ENCODE results near the gene NUDT13.
"Not testable (repeated sequence)": the region's sequence is repeated elsewhere in the genome, so short reads cannot be mapped to it uniquely, and the experiment has no call there.

Gene NUDT13

DNA sequence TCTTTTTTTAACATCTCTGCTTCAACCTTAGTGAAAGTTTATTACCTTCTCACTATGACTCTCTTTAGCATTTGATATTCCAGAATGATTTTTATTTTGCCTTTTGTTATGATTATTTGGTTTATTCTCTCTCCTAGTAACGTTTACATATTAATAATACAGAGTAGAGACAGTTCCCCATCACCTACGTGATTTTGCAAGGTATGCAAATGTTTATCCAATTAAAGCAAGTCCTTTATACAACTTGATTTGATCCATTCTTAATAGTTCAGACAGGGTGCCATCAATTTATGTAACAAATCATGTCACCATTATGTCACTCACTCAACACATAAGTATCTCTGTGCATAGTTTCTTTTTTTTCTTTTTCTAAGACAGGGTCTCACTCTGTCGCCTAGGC is 31.3 kb downstream of the NUDT13 start:
- Histone ChIP-seq H3K4me3 (ENCODE audit: low read length) (no peak overlapping the region), H3K36me3 (ENCODE audit: control insufficient read depth, insufficient read depth, low read length) (no peaks in the 10 kb centered on the region), H3K4me1 (ENCODE audit: control insufficient read depth, insufficient read depth, low read length) (no peaks in the 10 kb centered on the region), H3K9ac (ENCODE audit: low read length) (no peak overlapping the region), H3K27me3 (ENCODE audit: control insufficient read depth, insufficient read depth, low read length) (no peaks in the 10 kb centered on the region), H3K9me3 (ENCODE audit: control insufficient read depth, low read length) (no peaks in the 10 kb centered on the region)

DNA sequence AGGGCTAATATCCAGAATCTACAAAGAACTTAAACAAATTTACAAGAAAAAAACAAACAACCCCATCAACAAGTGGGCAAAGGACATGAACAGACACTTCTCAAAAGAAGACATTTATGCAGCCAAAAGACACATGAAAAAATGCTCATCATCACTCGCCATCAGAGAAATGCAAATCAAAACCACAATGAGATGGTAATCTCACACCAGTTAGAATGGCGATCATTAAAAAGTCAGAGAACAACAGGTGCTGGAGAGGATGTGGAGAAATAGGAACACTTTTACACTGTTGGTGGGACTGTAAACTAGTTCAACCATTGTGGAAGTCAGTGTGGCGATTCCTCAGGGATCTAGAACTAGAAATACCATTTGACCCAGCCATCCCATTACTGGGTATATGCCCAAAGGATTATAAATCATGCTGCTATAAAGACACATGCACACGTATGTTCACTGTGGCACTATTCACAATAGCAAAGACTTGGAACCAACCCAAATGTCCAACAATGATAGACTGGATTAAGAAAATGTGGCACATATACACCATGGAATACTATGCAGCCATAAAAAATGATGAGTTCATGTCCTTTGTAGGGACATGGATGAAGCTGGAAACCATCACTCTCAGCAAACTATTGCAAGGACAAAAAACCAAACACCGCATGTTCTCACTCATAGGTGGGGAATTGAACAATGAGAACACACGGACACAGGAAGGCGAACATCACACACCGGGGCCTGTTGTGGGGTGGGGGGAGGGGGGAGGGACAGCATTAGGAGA is 40.6 kb downstream of the NUDT13 start:
- H3K9ac ChIP-seq (ENCODE audit: low read length); H3K36me3 ChIP-seq (ENCODE audit: control insufficient read depth, insufficient read depth, low read length); H3K27me3 ChIP-seq (ENCODE audit: control insufficient read depth, insufficient read depth, low read length); H3K9me3 ChIP-seq (ENCODE audit: control insufficient read depth, low read length); H3K4me1 ChIP-seq (ENCODE audit: control insufficient read depth, insufficient read depth, low read length); H3K4me3 ChIP-seq (ENCODE audit: low read length): not testable (repeated sequence)

DNA sequence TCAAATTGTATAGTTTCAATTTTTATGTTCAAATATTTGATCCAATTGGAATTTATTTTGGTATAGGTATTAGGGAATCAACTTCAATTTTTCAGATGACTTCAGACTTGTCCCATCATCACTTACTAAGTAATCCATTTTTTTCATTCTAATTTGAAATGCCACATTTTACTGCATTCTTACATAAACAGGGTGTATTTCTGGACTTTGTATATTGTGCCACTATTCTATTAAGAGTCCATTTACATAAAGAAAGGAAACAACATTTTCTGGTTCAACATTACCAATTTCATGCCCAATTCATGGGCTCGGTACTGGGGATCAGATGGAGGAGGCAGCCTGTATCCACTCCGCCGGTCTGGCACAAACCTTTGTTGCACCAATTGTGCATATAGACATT is 41.8 kb downstream of the NUDT13 start:
- Histone ChIP-seq H3K4me1 (ENCODE audit: control insufficient read depth, insufficient read depth, low read length) (no peaks in the 10 kb centered on the region), H3K36me3 (ENCODE audit: control insufficient read depth, insufficient read depth, low read length) (no peaks in the 10 kb centered on the region), H3K27me3 (ENCODE audit: control insufficient read depth, insufficient read depth, low read length) (no peaks in the 10 kb centered on the region), H3K9ac (ENCODE audit: low read length) (no peak overlapping the region), H3K4me3 (ENCODE audit: low read length) (no peak overlapping the region), H3K9me3 (ENCODE audit: control insufficient read depth, low read length) (no peaks in the 10 kb centered on the region)

DNA sequence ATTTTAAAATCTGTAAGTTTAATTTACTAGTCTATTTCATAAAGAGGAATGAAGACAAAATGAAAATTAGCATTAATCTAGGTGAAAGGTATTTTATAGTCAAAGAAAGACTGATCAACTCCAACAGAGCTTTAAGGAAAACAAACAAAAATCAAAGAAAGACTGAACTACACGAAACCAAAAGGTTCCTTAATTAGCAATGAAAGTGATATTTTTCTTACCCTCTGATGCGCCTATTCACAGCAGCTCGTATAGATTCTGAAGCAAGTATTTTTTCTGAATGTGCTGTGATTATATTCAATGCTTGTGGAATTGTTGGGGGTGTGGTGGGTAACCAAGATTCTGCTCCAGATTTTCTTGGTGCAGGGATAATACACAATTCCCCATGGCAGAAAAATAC is 45.8 kb downstream of the NUDT13 start:
- no peaks in the 10 kb centered on the region for H3K9me3 ChIP-seq (ENCODE audit: control insufficient read depth, low read length)
- no peaks in the 10 kb centered on the region for H3K36me3 ChIP-seq (ENCODE audit: control insufficient read depth, insufficient read depth, low read length)
- no peak overlapping the region for H3K4me3 ChIP-seq (ENCODE audit: low read length)
- H3K4me1 ChIP-seq (ENCODE audit: control insufficient read depth, insufficient read depth, low read length): no peaks in the 10 kb centered on the region
- H3K9ac ChIP-seq (ENCODE audit: low read length): no peak overlapping the region
- H3K27me3 ChIP-seq (ENCODE audit: control insufficient read depth, insufficient read depth, low read length): no peaks in the 10 kb centered on the region

DNA sequence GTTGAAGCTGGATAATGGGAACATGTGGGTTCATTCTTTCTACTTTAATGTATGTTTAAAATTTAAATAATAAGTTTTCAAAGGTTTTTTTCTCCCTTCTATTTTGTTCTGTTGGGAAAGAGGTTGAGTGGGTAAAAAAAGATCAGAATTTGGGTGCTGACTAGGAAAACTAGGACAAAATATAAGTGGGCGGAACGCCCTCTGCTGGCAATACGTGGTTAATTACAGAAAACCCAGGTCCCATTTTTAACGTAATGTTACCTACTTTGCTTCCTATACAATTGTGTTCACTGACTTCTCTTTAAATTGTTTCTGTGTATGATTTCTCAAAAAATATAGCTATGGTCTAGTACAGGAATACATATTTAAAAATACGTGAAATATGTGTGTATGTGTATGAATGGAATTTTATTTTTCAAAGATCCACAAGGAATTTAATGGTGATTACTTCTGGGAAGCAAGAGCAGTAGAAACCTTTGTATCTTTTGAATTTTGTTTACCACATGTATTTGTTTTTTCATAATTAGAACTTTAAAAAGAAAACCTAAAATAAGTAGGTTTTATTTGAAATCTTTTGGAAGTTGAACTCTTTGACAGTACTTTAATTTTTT is 48.9 kb downstream of the NUDT13 start:
- Histone ChIP-seq H3K27me3 (ENCODE audit: control insufficient read depth, insufficient read depth, low read length) (no peaks in the 10 kb centered on the region), H3K9ac (ENCODE audit: low read length) (no peak overlapping the region), H3K4me1 (ENCODE audit: control insufficient read depth, insufficient read depth, low read length) (no peaks in the 10 kb centered on the region), H3K36me3 (ENCODE audit: control insufficient read depth, insufficient read depth, low read length) (no peaks in the 10 kb centered on the region), H3K9me3 (ENCODE audit: control insufficient read depth, low read length) (no peaks in the 10 kb centered on the region), H3K4me3 (ENCODE audit: low read length) (no peak overlapping the region)

DNA sequence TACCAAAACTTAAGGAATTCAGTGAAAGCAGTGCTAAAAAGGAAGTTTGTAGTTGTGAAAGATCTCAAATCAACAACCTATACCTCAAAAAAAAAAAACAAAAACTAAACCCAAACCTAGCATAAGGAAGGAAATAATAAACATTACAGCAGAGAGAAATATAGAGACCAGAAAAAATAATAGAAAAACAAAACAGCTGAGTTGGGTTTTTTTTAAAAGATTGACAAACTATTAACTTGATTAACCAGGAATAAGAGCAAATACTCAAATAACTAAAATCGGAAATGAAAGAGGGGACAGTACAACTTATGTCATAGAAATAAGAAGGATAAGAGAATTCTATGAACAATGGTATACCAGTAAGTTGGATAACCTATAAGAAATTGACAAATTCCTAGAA is 50.8 kb downstream of the NUDT13 start:
- H3K36me3 ChIP-seq (ENCODE audit: control insufficient read depth, insufficient read depth, low read length): no peaks in the 10 kb centered on the region
- no peaks in the 10 kb centered on the region for H3K27me3 ChIP-seq (ENCODE audit: control insufficient read depth, insufficient read depth, low read length)
- no peak overlapping the region for H3K4me3 ChIP-seq (ENCODE audit: low read length)
- no peaks in the 10 kb centered on the region for H3K9me3 ChIP-seq (ENCODE audit: control insufficient read depth, low read length)
- no peak overlapping the region for H3K9ac ChIP-seq (ENCODE audit: low read length)
- H3K4me1 ChIP-seq (ENCODE audit: control insufficient read depth, insufficient read depth, low read length): no peaks in the 10 kb centered on the region

DNA sequence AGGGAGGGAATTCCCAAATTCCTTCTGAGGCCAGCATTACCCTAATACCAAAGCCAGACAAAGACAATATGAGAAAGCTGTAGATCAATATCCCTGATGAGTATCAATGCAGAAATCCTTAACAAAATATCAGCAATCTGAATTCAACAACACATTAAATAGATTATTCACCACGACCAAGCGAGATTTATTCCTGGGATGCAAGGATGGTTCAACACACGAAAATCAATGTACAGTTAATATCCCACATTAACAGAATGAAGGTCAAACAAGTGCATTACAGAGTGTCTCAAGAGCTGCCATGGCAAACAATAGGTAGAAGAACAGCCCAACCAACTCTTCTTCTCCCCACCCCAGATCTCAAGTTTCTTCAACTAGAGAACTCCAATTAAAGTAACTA is 51.4 kb downstream of the NUDT13 start:
- H3K9me3 ChIP-seq (ENCODE audit: control insufficient read depth, low read length): no peaks in the 10 kb centered on the region
- peaks cover 2% of the 10 kb centered on the region for H3K4me1 ChIP-seq (ENCODE audit: control insufficient read depth, insufficient read depth, low read length)
- no peak overlapping the region for H3K4me3 ChIP-seq (ENCODE audit: low read length)
- H3K36me3 ChIP-seq (ENCODE audit: control insufficient read depth, insufficient read depth, low read length): no peaks in the 10 kb centered on the region
- no peak overlapping the region for H3K9ac ChIP-seq (ENCODE audit: low read length)
- H3K27me3 ChIP-seq (ENCODE audit: control insufficient read depth, insufficient read depth, low read length): no peaks in the 10 kb centered on the region

DNA sequence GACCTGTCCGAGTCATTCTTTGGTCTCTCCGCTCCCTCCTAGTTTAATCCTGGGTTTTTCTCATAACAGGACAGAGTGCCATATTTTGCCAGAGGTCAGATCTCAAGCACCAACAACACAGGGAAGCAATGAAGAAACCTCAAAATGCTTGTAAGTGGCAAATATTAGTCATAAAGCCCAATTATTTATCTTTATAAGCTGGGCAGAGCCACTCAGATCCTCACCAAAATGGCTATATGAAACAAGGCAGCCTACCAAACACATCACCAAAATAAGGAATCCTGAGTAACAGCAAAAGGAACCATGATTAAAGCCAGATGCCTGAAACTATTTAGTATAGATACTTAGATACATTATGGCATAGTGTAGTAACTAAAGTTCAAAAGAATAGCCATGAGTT is 52.8 kb downstream of the NUDT13 start:
- Histone ChIP-seq H3K4me3 (ENCODE audit: low read length) (no peak overlapping the region), H3K4me1 (ENCODE audit: control insufficient read depth, insufficient read depth, low read length) (peaks cover 9% of the 10 kb centered on the region)

DNA sequence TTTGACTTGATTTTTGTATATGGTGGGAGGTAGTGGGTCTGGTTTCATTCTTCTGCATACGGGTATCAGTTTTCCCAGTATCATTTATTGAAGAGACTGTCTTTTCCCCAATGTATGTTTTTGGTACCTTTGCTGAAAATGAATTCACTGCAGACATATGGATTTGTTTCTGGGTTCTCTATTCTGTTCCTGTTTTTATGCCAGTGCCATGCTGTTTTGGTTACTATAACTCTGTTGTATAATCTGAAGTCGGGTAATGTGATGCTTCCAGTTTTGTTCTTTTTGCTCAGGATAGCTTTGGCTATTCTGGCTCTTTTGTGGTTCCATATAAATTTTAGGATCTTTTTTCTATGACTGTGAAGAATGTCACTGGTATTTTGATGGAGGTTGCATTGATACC is 56.7 kb downstream of the NUDT13 start:
- H3K9ac ChIP-seq (ENCODE audit: low read length): peak overlapping the region; percentile 100
- H3K4me1 ChIP-seq (ENCODE audit: control insufficient read depth, insufficient read depth, low read length): peaks cover 9% of the 10 kb centered on the region
- peak overlapping the region; percentile 100 for H3K4me3 ChIP-seq (ENCODE audit: low read length)
- no peaks in the 10 kb centered on the region for H3K27me3 ChIP-seq (ENCODE audit: control insufficient read depth, insufficient read depth, low read length)
- H3K36me3 ChIP-seq (ENCODE audit: control insufficient read depth, insufficient read depth, low read length): no peaks in the 10 kb centered on the region
- no peaks in the 10 kb centered on the region for H3K9me3 ChIP-seq (ENCODE audit: control insufficient read depth, low read length)

More for the DNA sequence above, 52.8 kb downstream of the NUDT13 start:
- H3K27me3 ChIP-seq (ENCODE audit: control insufficient read depth, insufficient read depth, low read length): no peaks in the 10 kb centered on the region
- no peak overlapping the region for H3K9ac ChIP-seq (ENCODE audit: low read length)
- H3K9me3 ChIP-seq (ENCODE audit: control insufficient read depth, low read length): no peaks in the 10 kb centered on the region
- no peaks in the 10 kb centered on the region for H3K36me3 ChIP-seq (ENCODE audit: control insufficient read depth, insufficient read depth, low read length)

DNA sequence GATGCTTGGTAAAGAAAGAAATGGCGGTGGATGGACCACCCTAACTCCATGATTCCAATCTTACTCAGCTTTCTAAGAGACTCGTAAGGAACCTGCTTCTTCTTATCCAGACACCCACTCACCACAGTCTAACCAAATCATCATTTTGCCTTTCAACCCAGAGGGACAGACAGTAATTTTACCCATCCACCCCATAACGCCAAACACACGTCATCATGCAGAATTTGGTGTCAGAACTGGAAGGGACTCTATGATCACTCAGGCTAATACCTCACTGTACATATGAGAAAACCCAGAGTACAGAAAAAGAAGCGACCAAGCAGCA is 57.2 kb downstream of the NUDT13 start:
- no peaks in the 10 kb centered on the region for H3K9me3 ChIP-seq (ENCODE audit: control insufficient read depth, low read length)
- no peaks in the 10 kb centered on the region for H3K27me3 ChIP-seq (ENCODE audit: control insufficient read depth, insufficient read depth, low read length)
- peak overlapping the region; percentile 100 for H3K4me3 ChIP-seq (ENCODE audit: low read length)
- H3K9ac ChIP-seq (ENCODE audit: low read length): peak overlapping the region; percentile 100
- no peaks in the 10 kb centered on the region for H3K36me3 ChIP-seq (ENCODE audit: control insufficient read depth, insufficient read depth, low read length)
- peaks cover 9% of the 10 kb centered on the region for H3K4me1 ChIP-seq (ENCODE audit: control insufficient read depth, insufficient read depth, low read length)

DNA sequence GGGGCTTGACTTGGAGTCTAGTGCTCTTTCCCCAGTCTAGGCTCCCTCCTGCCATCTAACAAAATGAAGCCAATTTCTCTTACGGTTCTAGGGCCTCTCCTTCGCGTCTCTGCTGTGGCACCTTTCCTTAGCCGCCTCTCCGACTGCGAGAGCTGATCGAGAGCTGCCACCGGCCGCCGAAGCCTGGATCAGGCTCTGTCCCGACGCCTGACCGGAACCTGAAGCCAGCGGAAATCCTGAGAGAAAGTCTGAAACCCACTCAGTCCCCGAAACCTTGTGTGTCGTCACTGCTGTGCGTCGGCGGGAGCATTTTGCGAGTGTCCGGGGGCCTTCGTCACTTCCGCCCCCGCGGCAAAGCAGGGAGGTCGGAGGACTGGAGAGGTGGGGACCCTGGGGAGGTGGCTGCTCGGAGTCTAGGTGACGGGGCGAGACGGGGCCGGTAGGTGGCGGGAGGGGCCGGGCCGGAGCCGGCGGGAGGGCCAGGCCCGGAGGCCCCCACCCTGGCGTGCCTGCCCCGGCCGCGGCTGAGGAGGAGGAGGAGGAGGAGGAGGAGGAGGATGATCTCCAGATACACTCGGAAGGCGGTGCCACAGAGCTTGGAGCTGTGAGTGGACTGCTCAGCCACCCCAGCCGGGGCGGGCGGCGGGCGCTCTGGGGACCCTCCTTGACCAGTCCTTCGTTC is 57.7 kb downstream of the NUDT13 start, which contains the start of the genes ECD and FAM149B1:
TSS of gene ECD (minus strand) at position 226 of the 682 bp plus-strand sequence. CDS start 4,071 bp downstream, outside the sequence.
TSS of gene FAM149B1 (plus strand) at position 337 of the 682 bp plus-strand sequence. CDS start at position 558, 221 bp downstream.
- H3K36me3 ChIP-seq (ENCODE audit: control insufficient read depth, insufficient read depth, low read length): no peaks in the 10 kb centered on the region
- H3K9ac ChIP-seq (ENCODE audit: low read length): peak within 1 kb of the TSS; percentile 100
- H3K27me3 ChIP-seq (ENCODE audit: control insufficient read depth, insufficient read depth, low read length): no peaks in the 10 kb centered on the region
- no peaks in the 10 kb centered on the region for H3K9me3 ChIP-seq (ENCODE audit: control insufficient read depth, low read length)
- H3K4me3 ChIP-seq (ENCODE audit: low read length): peak within 1 kb of the TSS; percentile 100
- H3K4me1 ChIP-seq (ENCODE audit: control insufficient read depth, insufficient read depth, low read length): peaks cover 9% of the 10 kb centered on the region

DNA sequence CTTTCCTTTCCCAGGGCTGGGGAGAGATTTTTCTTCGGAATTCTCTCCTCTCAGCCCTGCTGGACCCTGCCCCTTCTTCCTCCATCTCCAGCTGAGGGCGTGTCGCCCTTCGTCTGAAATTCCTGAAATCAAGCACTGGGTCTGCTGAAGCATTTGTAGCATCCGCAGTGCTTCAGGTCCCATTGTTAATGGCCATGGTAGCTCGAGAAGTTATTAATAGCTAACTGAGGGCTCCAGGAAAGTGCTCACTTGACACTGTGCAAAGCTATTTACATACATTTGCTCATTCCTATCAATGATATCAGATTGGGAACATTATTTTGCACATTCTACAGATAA is 58.2 kb downstream of the NUDT13 start:
- Histone ChIP-seq H3K27me3 (ENCODE audit: control insufficient read depth, insufficient read depth, low read length) (no peaks in the 10 kb centered on the region), H3K4me3 (ENCODE audit: low read length) (peak overlapping the region; percentile 100)

More for the DNA sequence above, 58.2 kb downstream of the NUDT13 start:
- Histone ChIP-seq H3K9ac (ENCODE audit: low read length) (peak overlapping the region; percentile 100), H3K9me3 (ENCODE audit: control insufficient read depth, low read length) (no peaks in the 10 kb centered on the region), H3K4me1 (ENCODE audit: control insufficient read depth, insufficient read depth, low read length) (peaks cover 9% of the 10 kb centered on the region), H3K36me3 (ENCODE audit: control insufficient read depth, insufficient read depth, low read length) (no peaks in the 10 kb centered on the region)
